ENCODE measurements around the gene DGAT2L6.

- TF ChIP-seq POLR2AphosphoS5 (IDR thresholded peaks at IDR 0.05; ENCODE audit: borderline replicate concordance, low read depth, low read length) (no peak), EZH2 (IDR thresholded peaks at IDR 0.05) (no peak), FOXP2 (optimal IDR thresholded peaks at IDR 0.05; ENCODE audit: control extremely low read depth, extremely low read length, insufficient read depth) (no peak)
Measured at GRCh38 chrX:70139736-70140135, 37.5 kb upstream of the DGAT2L6 start.
